Fibroblast of skin of back (primary cell): ENCODE results near the gene HTR6.

Source experiments
- DNase-seq: peaks from one replicate; pipeline ENCODE4 v3.0.0-alpha.2; 2013

The HTR6 gene

GRCh38 chr1:19656780-19657466 is 7.8 kb upstream of the HTR6 start:
- no peak for DNase-seq

- DNase-seq: no peak
Measured at GRCh38 chr1:19657511-19657910, 7.2 kb upstream of the HTR6 start.

DNA sequence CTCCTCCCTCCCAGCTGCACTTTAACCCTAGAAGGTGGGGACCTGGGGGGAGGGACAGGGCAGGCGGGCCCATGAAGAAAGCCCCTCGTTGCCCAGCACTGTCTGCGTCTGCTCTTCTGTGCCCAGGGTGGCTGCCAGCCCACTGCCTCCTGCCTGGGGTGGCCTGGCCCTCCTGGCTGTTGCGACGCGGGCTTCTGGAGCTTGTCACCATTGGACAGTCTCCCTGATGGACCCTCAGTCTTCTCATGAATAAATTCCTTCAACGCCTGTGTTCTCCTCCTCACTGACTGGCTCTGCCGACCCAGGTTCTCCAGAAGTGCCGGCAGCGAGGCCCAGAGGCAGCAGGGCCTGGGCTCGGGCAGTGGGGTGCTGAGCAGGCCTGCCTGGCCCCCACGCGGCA is 6.5 kb upstream of the HTR6 start:
- DNase-seq: no peak

- peak; percentile 46 for DNase-seq
Measured at GRCh38 chr1:19661721-19662228, 2.9 kb upstream of the HTR6 start.

- DNase-seq: no peak
Measured at GRCh38 chr1:19662313-19662712, 2.4 kb upstream of the HTR6 start.

GRCh38 chr1:19665186-19665495 is 466 bp downstream of the HTR6 start:
- no peak for DNase-seq

DNA sequence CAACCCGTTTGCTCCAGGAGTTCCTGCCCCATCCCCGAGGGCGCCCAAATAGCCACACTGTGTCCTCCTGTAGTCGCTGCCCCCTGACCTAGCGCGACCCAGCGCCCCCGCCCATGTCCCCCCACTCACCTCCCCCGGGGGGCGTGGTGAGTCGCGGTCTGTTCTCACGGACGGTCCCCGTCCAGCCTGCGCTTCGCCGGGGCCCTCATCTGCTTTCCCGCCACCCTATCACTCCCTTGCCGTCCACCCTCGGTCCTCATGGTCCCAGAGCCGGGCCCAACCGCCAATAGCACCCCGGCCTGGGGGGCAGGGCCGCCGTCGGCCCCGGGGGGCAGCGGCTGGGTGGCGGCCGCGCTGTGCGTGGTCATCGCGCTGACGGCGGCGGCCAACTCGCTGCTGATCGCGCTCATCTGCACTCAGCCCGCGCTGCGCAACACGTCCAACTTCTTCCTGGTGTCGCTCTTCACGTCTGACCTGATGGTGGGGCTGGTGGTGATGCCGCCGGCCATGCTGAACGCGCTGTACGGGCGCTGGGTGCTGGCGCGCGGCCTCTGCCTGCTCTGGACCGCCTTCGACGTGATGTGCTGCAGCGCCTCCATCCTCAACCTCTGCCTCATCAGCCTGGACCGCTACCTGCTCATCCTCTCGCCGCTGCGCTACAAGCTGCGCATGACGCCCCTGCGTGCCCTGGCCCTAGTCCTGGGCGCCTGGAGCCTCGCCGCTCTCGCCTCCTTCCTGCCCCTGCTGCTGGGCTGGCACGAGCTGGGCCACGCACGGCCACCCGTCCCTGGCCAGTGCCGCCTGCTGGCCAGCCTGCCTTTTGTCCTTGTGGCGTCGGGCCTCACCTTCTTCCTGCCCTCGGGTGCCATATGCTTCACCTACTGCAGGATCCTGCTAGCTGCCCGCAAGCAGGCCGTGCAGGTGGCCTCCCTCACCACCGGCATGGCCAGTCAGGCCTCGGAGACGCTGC is 1.1 kb downstream of the HTR6 start:
- DNase-seq: no peak

GRCh38 chr1:19668888-19669287 is 4.2 kb downstream of the HTR6 start:
- DNase-seq: no peak

DNA sequence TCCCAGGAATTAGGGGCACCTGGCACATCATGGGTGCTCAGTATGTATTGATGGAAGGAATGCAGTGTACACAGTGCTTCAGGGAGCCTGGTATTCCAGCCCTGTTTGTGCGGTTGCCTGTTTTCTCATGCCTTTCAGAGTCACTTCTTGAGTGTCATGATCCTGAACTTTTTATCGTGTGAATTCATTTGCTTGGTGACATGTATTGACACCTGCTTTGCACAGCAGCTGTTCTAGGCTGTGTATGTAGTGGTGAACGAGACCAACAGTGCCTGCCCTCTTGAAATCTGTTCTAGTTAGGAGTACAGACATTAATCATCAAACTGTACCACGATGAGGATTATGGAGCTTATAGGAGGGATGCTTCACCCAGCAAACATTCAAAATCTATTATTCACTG is 6.1 kb downstream of the HTR6 start:
- DNase-seq: no peak

DNA sequence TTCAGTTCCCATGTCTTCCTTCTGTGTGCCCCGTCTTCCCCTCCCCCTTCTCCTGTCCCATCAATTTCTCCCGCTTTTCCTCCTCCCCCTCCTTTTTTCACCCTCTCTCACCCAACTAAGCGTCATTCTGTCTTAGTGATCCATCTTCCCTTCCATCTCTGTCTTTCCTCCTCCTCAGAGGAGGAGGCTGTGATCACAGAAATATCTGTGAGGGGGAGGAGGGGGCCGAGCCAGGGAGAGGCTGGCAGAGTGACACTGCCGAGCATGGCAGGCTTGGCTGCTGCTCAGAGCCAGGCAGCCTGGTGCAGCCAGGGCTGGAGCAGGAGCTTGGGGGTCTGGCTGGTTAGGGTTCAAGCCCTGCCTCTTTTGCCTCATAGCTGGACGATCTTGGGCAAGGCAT is 7.6 kb downstream of the HTR6 start:
- DNase-seq: no peak

DNA sequence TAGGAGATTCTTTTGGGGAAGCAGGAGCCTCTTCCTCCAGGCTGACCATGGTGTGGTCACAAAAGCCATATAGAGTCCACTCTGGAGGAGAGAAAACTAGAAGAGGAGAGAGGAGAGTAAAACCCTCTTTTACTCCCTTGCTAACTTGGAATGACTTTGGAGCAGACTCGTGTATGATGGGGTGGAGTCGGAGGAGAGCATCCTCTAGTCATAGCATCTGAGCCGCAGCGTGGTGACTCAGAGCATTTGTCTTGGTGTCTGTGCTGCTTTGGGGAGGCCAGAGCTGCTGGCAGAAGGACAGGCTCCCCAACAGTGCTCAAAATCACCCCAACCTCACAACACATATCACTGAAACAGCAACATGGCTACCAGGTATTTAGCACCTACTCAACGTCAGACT is 11.1 kb downstream of the HTR6 start:
- DNase-seq: no peak

DNA sequence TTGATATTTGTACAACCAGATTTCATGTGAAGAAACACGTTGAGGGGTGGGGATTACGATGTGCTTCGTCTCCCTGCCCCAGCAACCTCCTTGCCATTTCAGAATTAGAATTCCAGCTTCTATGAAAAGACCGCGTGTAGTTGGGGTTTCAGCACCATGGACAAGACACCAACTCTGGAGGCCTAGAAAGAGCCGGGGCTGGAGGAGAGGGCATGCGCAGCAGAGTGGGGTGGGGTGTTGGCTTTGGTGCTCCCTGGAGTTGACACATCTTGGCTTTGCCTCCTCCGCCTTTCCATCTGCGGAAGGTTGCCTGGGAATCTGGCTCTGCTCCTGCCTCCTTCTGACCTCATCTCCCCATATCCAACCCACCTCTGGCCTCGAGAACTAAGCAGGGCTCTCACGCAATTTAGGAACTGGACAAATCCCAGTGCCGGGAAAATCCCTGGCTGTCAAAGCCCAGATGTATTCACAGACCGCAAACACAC is 11.8 kb downstream of the HTR6 start:
- DNase-seq: peak; percentile 68

DNA sequence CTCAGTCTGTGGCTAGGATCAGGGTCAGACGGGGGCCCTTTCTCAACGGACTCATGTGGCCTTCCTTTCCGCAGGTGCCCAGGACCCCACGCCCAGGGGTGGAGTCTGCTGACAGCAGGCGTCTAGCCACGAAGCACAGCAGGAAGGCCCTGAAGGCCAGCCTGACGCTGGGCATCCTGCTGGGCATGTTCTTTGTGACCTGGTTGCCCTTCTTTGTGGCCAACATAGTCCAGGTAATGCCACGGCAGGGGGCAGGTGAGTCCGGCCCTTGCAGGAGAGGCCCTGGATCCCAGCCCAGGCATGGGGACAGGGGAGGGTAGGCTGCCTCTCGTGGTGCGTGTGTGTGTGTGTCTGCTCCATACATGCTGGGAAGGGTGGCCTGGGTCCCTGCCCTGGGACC is 13.8 kb downstream of the HTR6 start:
- no peak for DNase-seq

DNA sequence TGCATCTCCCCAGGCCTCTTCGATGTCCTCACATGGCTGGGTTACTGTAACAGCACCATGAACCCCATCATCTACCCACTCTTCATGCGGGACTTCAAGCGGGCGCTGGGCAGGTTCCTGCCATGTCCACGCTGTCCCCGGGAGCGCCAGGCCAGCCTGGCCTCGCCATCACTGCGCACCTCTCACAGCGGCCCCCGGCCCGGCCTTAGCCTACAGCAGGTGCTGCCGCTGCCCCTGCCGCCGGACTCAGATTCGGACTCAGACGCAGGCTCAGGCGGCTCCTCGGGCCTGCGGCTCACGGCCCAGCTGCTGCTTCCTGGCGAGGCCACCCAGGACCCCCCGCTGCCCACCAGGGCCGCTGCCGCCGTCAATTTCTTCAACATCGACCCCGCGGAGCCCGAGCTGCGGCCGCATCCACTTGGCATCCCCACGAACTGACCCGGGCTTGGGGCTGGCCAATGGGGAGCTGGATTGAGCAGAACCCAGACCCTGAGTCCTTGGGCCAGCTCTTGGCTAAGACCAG is 14.3 kb downstream of the HTR6 start:
- DNase-seq: no peak

DNA sequence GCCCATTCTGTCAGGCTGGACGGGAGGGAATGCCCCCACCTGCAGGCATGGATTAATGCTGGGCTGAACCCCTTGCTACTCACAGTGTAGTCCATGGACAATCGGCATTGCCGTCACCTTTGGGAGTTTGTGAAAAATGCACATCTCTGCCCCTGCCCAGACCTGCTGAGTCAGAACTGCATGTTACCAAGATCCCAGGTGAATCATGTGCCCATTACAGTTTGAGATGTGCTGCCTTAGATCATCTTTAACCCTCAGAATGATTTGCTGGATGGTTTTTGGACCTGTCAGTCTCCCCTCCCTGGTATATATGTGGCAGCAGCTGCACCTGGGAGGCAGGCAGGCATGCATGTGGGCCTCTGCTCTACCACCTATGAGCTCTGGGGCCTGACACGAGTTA is 15.0 kb downstream of the HTR6 start:
- no peak for DNase-seq

DNA sequence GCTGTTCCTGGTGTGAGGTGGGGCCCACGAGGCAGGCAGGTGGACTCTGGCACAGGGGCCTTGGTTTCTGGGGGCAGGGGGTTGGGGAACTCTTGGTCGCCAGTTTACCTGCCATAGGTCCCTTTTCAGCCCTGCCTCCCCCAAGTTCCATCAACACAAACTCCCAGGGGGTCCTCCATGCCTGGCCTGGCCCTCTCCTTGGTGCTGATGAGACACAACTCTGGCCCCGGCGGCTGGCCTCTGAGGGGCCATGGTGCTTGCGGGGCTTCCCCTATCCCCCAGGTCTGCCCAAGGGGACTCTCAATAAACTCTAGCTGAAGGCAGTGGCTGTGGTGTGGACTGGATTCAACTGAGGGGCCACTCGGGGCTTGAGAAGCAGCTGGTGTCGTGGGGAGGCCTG is 16.0 kb downstream of the HTR6 start:
- no peak for DNase-seq

- peak; percentile 89 for DNase-seq
Measured at GRCh38 chr1:19682257-19682656, 17.6 kb downstream of the HTR6 start.

GRCh38 chr1:19682901-19683300 is 18.2 kb downstream of the HTR6 start:
- no peak for DNase-seq

- DNase-seq: no peak
Measured at GRCh38 chr1:19683351-19683750, 18.7 kb downstream of the HTR6 start.

DNA sequence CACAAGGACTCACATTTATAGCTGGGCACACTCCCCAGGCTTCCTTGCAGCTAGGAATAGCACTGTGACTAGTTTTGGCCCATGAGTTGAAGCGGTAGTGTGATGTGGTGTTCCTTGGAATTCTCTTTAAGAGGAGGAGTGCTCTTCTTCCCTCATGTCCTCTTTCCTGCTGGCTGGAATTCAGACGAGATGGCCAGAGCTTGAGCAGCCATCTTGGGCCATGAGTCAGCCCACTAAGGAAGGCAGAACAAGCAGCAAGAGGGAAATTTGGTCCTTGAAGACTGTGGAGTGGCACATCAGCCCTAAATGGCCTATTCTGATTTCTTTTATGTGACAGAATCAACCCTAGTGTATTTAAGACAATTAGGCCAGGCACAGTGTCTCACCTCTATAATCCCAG is 20.0 kb downstream of the HTR6 start:
- DNase-seq: no peak

DNA sequence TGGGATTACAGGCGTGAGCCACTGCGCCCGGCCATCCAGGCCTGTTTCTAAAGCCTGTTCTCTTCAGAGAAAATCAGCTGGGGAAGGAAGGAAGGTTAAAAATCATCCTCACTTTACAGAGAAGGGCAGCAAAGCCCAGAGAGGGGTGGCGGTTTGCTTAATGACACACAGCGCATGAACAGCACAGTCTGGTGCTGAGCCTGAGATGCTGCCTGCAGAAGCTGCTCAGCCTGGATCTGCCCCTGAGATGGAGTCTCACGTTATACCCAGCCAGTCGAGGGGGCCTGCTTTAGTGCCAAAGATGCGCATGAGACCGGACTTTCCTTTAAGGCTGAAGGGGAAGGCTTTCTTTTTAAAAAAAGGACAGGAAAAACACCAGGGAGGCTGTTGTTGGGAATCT is 21.3 kb downstream of the HTR6 start:
- DNase-seq: no peak

DNA sequence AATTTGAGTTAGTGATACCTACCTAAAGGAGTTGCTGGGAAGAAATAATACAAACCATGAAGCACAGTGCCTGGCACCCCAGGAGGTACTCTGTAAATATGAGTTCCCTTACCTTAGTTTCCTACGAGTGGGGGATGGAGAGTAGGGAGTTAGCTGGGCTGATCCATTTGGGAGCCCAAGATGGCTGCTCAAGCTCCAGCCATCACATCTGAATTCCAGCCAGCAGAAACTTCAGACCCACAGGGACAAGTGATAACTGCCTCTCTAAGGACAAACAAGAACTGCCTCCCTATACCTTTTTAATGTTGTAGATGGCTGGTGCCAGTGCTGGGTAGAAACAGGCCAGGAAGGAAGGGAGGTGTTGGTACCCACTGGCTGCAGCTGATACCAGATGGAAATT is 22.7 kb downstream of the HTR6 start:
- no peak for DNase-seq

GRCh38 chr1:19688041-19688842 is 23.6 kb downstream of the HTR6 start:
- DNase-seq: no peak
